ENCODE results near the gene ZNF80.

DNA sequence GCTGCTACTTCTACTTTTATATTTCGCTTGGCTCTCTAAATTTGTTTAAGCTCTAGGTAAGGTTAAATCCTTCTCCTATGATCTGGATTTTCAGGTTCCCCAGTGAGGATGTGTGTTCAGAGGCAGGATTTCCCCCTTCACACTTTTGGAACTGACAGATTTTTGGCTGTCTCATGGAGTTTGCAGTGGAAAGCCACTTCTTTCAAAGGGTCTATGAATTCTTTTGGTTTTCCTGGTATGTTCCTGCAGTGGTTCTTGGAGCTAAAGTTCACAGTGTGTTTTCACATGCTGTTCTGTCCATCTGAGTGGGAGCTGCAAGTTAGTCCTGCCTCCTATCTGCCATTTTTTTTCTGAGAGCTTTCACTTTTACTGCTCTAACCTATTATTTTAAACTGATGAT lies 34.9 kb upstream of the ZNF80 start:
- no peak for TF ChIP-seq GATA3 (IDR thresholded peaks at IDR 0.05; ENCODE audit: low read depth, low read length)
- TF ChIP-seq GATA2 (IDR thresholded peaks at IDR 0.05; ENCODE audit: low read depth, low read length) = no peak
